Stromal cell of bone marrow (primary cell): ENCODE results near the gene C1QA.
"Not testable (repeated sequence)": the region's sequence is repeated elsewhere in the genome, so short reads cannot be mapped to it uniquely, and the experiment has no call there.

Experiments
- DNase-seq: peaks from one replicate; pipeline ENCODE4 v3.0.0-alpha.2; 2012; ENCODE audit warnings: low read depth

Gene C1QA

GRCh38 chr1:22641247-22641646 lies 4.8 kb downstream of the C1QA start:
- no peak for DNase-seq

GRCh38 chr1:22641906-22642636 lies 5.6 kb downstream of the C1QA start:
- peak; percentile 13 for DNase-seq

- no peak for DNase-seq
Observed at GRCh38 chr1:22643381-22643780, 7.0 kb downstream of the C1QA start, which contains the start of gene C1QC. Gene C1QC, plus strand, starts transcription at chr1:22643633. Its CDS starts 391 bp downstream, at chr1:22644024.

- no peak for DNase-seq
Observed at GRCh38 chr1:22643928-22644327, 7.5 kb downstream of the C1QA start.

- DNase-seq = no peak
Observed at GRCh38 chr1:22645931-22646330, 9.5 kb downstream of the C1QA start.

- DNase-seq = no peak
Observed at GRCh38 chr1:22646384-22646783, 10.0 kb downstream of the C1QA start.

- no peak for DNase-seq
Observed at GRCh38 chr1:22650089-22650693, 13.8 kb downstream of the C1QA start.

GRCh38 chr1:22651941-22652856 lies 15.8 kb downstream of the C1QA start:
- no peak for DNase-seq

GRCh38 chr1:22652881-22653316 lies 16.5 kb downstream of the C1QA start, which contains the start of gene C1QB:
Gene C1QB, plus strand, starts transcription at chr1:22653236. Its CDS starts 6,227 bp downstream, at chr1:22659463.
- DNase-seq = no peak

GRCh38 chr1:22654692-22655091 lies 18.3 kb downstream of the C1QA start:
- DNase-seq = no peak

- DNase-seq = no peak
Observed at GRCh38 chr1:22658385-22659163, 22.1 kb downstream of the C1QA start.

GRCh38 chr1:22660716-22661241 lies 24.4 kb downstream of the C1QA start:
- no peak for DNase-seq

- no peak for DNase-seq
Observed at GRCh38 chr1:22661880-22662279, 25.5 kb downstream of the C1QA start.

GRCh38 chr1:22662318-22662717 lies 25.9 kb downstream of the C1QA start:
- no peak for DNase-seq

- DNase-seq = no peak
Observed at GRCh38 chr1:22662986-22663408, 26.6 kb downstream of the C1QA start.

- no peak for DNase-seq
Observed at GRCh38 chr1:22665752-22666151, 29.3 kb downstream of the C1QA start.

- no peak for DNase-seq
Observed at GRCh38 chr1:22666412-22666811, 30.0 kb downstream of the C1QA start.

GRCh38 chr1:22668840-22669239 lies 32.4 kb downstream of the C1QA start:
- DNase-seq = not testable (repeated sequence)

- DNase-seq = no peak
Observed at GRCh38 chr1:22670352-22670975, 34.0 kb downstream of the C1QA start.

- DNase-seq = no peak
Observed at GRCh38 chr1:22671999-22672398, 35.6 kb downstream of the C1QA start.
